Ovary (tissue), 3 donors: ENCODE results near the gene PHLDA2.

Experiments used
- POLR2A ChIP-seq: fragments of 450-650 bp; IDR thresholded peaks from one replicate; pipeline ENCODE4 v1.6.1; 2017; ENCODE audit warnings: antibody characterized with exemption, mild to moderate bottlenecking, moderate library complexity
- TF ChIP-seq, protein P1 (sequence below), 3 donors: fragments of 450-650 bp in 2 of 3; fragments of 200-600 bp in 1 of 3; IDR thresholded peaks; one replicate each; pipeline versions ENCODE4 v1.5.1 to v1.8.0; 2016 to 2022; ENCODE audit warnings: antibody characterized with exemption in 3 of 3, mild to moderate bottlenecking in 1 of 3
- donor health status: DM: no; HTN: no; CAD: no.

DNA sequence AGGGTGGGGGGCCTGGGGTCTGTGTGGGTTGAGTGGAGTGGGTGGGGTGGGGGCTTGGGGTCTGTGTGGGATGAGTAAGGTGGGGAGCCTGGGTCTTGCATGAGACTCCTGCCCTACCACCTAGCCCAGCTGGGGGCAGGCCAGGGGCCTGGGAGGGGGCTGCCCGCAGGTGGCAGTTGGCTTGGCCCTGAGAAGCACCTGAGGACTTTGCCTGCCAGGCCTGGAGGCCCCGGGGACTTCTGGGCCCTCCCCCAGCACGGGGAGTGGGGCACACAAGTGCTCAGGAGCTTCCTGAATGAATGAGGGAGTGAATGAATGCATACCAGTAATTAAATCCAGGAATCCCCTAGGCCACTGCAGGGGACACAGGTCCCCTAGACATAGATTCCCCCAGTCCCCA, 6.6 kb downstream of the PHLDA2 start:
- TF ChIP-seq, protein P1, sequence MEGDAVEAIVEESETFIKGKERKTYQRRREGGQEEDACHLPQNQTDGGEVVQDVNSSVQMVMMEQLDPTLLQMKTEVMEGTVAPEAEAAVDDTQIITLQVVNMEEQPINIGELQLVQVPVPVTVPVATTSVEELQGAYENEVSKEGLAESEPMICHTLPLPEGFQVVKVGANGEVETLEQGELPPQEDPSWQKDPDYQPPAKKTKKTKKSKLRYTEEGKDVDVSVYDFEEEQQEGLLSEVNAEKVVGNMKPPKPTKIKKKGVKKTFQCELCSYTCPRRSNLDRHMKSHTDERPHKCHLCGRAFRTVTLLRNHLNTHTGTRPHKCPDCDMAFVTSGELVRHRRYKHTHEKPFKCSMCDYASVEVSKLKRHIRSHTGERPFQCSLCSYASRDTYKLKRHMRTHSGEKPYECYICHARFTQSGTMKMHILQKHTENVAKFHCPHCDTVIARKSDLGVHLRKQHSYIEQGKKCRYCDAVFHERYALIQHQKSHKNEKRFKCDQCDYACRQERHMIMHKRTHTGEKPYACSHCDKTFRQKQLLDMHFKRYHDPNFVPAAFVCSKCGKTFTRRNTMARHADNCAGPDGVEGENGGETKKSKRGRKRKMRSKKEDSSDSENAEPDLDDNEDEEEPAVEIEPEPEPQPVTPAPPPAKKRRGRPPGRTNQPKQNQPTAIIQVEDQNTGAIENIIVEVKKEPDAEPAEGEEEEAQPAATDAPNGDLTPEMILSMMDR (IDR thresholded peaks at IDR 0.05) = no peak
- TF ChIP-seq POLR2A = no peak
